Hematopoietic multipotent progenitor cell treated with erythropoietin and hydrocortisone succinate and interleukin-3 and kit ligand, for 15 days (in vitro differentiated cells): ENCODE results near the gene TELO2.

Source experiments
- DNase-seq: peaks from one replicate; pipeline ENCODE4 v3.0.0-alpha.2; 2015; ENCODE audit warnings: low spot score

Gene TELO2

DNA sequence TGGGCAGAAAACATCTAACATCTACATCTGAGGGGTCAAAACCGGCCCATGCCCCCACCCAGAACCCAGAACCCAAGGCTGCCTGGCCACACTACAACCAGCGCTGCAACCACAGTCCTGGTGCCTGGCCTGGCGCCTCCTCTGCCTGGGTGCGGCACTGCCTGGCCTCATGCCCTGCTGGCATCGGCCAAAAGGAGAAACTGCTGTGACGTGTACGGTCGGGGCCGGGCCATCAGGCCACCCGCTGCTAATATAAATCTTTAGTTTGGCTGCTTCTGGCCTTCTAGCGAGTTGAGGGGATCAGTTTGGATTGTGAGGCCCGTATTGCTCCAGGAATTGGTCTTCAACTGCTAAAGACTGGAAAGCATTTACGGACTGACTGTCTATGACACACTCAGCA, 63.1 kb downstream of the TELO2 start:
- no peak for DNase-seq

DNA sequence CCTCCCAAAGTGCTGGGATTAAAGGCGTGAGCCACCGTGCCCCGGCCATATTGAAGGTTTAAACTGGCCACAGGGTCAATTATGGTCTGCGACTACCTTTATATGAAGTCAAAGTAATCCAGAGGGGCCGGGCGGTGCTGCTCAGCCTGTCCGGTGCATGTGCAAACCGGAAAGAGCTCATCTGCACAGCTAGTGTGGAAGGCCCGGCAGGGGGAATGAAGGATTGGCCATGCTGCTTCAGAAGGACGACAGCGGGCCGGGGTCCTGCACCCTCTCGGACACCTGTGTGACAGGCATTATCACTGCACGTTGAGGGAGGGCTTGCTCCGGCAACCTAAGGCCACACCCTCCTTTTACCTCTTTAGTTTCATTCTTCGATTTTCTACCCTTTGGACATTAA, 63.9 kb downstream of the TELO2 start:
- DNase-seq, result no peak

DNA sequence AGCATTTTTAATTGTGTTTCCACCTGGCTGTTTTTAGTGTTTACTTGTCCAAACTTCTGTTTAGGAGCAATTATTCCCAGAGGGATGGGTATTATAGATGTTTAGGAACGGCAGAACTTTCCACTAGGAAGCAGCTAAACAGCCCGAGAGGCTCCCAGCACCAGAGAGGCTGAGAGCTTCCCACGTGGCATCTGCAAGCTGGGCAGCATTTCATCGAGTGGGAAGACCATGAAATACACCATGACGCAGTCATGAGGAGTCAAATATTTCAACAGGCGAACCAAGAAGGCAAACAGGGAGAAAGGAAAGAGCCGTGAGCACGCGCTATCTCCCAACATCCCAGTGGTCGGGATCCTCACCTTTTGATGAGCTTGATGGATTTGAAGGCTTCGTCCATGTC, 64.4 kb downstream of the TELO2 start:
- no peak for DNase-seq

DNA sequence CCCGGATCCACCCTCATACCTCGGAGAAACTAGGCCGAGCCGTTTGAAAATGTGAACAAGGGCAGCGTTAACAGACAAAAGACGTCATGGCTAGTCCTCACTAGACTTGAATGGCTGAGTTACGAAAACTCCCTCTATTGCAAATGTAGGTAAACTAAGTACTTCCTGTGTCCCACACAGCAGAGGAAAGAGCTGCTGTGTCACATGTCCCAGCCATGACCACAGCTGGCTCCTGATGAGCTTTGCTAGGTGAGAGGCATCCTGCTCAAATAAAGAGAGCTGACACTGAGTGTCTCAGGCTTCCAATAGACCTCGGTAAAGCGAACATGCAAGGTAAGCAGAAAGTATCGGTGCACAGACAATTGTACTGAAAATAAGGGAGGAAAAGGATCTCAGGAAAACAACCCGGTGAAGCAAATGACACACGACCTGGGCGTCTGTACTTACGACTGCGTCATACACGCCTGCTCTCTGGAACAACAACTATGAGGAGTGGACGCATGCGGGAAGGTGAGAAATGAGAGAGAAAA, 66.4 kb downstream of the TELO2 start:
- DNase-seq, result no peak
